CD4-positive, alpha-beta T cell treated with Interleukin-2 at 100 ng/mL for 4 hours (primary cell): ENCODE data around the gene FREM1.

ENCODE experiments used
- DNase-seq: peaks from one replicate; pipeline ENCODE4 v3.0.0-alpha.2; 2020; ENCODE audit warnings: low spot score

FREM1 gene

DNA sequence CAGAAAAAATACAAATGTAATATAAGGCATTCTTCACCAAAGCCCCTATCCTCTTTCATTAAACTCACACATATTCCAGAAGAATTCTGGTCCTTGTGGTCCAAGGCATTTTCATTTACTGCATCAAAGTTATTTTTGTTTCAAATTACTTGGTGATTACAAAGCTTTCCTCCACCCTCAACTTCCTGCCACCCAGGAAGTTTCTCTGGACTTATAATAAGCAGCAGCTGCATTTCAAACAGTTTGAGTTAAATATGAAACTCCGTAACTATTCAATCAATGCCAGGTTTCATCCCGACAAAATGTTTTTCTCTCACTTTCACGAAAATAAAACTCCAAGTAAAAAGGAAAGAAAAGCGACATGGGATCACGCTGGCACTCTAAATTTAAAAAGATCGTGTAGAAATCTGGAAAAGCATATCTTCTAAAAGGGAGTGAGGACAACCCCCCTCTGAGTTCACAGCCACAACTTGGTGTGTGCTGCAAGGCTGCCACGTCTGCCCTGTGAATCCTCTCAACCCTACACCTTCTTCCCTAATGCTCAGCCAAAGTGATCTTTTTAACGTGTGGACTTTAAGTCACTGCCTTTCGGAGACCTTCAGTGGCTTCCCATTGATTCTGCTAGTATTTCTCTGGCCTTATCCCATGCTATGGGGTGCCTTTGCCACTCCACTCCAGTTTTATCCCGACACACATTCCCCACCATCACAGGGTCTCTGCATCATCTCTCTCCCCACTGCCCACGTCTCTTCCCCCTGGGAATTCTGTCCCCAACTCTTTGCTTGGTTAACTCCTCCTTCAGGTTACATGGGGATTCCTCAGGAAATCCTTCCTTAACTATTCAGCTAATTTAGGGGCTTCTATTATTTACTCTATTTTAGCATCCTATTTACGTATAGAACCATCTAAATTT is 96.6 kb downstream of the FREM1 start:
- no peak for DNase-seq

DNA sequence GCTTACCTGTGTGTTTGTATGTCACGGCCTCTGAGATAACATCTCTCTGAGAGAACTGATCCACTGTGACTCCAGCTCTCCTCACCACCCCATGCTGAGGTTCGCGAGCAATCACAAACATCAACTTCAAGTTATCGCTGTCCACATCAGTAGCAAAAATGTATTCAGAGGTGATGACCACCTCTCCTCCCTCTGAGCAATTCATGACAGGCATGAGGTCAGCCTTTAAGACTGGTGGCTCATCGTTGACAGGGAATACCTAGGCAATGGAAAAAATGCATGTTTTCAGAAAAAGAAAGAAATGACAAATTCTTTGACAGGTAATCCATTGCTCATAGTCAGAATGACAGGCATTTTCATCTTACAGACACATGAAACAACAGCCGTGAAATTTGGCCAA is 97.4 kb downstream of the FREM1 start:
- DNase-seq, result no peak

DNA sequence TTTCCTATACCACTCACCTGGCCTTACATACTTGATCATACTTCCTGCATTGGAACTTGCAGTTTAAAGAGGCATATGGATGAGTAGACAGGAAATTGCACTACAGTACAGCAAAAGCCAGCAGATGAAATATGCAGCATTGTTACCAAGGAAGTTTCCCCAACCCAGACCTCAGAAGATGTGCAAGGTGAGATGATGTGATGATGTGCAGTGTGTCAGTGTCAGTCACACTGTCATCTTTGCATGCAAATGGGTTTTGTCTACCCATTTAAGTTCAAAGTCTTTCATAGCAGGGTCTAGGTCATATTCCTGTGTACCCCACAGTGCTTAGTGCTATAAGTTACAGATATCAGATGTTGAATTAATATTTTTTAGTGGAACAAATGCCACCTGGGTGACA is 98.4 kb downstream of the FREM1 start:
- DNase-seq, result no peak

DNA sequence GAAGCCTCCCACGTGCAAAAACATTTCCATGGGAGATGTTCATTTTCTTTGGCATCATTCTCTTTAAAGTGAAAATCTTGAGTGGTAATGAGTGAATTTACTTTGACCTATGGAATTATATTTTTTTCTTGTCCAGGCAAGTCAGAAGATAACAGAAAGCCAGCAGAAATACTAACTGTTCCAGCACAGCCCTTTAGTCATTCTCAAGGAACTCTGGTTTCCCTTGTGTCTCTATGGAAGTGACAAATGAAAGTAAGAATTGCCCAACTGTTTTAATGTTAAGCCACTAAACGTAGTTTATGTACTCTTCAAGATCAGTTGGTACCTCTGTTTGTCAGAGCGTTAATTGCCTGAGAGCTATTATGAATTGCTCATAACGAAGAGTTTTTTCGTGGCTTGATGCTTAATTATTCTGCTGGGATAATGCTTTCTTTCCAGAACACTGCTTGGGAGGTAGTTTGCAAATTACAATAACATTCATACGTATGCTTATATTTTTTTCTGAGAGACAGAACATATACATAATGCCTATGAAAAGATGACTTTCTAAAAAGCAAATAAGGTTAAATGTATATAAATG is 103.2 kb downstream of the FREM1 start:
- no peak for DNase-seq

DNA sequence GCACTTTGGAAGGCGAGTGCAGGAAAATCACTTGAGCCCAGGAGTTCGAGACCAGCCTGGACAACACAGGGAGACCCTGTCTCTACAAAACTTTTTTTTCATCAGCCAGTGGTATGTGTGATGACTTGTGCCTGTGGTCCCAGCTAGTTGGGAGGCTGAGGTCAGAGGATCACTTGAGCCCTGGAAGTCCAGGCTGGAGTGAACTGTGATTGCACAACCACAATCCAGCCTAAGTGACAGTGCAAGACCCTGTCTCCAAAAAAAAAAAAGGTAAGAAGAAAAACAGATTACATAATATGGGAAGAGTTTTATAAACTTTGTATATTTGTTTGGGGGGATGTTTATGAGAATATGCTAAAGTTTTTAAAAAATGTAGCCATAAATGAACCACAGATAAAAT is 111.2 kb downstream of the FREM1 start:
- no peak for DNase-seq

DNA sequence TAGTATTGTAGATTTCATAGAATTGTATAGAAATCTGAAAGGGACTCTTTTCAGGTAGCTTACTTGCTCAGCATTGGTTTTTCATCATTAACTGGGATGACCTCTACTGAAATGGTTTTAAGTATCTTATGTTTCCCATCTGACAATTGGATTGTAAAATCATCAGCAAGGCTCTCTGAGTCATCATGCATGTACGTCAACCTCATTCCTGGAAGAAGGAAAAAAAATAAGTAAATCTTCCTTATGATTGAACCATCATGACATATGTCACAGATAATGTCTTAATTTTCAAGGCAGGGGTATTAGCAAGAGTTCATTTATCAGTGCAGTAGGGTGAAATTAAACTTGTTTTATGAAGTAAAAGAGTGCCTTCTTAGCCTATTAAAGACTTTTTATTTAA is 112.8 kb downstream of the FREM1 start:
- DNase-seq, result no peak

DNA sequence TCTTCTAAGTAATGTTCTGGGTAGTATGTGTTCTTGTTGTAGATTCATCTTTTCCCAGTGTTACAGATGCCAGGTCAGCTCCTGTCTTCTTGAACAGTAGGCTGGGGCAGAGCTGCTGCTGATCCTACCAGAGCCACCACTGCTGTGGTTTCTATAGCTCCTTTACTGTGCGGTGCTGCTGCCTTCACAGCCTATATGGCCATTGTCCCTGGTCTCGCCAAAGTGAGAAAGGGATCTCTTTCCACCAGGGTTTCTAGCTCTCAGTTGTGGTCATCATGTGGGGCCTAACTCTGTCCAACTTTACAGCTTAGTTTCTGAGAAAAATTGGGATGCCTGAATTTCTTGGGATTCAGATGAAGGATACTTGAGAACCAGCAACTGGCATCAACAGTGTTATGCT is 116.8 kb downstream of the FREM1 start:
- no peak for DNase-seq

DNA sequence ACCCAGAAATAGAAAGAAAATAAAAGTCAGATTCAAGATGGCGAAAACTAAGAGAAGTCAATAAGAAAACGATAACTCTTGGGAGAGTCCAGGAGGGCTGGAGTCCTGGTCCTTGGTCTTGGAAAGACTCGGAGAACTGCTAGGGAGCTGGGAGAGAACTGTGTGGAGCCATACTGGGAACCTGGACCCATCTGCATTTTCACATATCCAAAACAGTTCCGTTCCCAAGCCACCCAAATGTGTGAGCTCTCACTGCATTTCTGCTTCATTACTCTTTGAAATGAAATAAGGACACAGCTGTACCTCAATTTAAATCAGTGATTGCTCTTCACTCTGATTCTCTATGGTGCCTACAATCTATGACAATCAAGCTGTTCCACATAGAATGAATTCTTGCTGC is 119.6 kb downstream of the FREM1 start:
- DNase-seq, result no peak

DNA sequence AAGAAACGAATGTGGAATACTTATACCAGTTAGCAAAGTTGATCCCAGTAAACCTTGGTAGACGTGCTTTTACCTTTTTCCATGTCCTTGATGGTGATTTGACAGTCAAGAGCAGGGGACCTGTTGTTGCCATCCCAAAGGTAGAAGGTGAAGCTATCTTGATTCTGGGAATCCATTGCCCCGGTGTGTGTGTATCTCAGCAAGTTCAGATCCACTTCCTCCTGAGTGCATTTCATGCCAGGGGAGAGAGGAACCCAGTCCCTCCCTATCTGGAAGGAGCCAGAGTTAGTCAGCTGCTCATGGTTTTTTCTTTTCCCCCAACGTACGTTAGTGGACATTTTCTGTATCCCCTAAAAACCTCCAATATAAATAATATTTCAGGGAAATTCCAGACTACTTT is 121.4 kb downstream of the FREM1 start:
- no peak for DNase-seq

DNA sequence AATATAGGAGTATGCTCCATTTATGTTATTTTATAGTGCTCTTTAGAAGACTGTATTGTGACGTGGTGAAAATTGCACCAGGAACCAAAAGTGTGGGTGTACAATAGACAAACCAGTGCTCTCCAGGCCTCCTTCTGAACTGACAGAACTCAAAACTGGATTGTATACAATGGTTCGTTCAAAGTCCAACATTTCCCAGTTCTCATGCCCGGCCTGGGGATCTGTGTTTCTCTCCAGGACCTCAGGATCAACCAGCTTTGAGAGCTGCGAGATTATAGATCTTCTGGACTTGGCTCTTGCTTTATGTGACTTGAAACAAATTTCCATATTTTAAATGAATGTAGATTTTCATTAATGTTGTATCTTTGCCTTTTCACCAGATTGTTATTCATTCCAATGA is 126.9 kb downstream of the FREM1 start:
- no peak for DNase-seq

DNA sequence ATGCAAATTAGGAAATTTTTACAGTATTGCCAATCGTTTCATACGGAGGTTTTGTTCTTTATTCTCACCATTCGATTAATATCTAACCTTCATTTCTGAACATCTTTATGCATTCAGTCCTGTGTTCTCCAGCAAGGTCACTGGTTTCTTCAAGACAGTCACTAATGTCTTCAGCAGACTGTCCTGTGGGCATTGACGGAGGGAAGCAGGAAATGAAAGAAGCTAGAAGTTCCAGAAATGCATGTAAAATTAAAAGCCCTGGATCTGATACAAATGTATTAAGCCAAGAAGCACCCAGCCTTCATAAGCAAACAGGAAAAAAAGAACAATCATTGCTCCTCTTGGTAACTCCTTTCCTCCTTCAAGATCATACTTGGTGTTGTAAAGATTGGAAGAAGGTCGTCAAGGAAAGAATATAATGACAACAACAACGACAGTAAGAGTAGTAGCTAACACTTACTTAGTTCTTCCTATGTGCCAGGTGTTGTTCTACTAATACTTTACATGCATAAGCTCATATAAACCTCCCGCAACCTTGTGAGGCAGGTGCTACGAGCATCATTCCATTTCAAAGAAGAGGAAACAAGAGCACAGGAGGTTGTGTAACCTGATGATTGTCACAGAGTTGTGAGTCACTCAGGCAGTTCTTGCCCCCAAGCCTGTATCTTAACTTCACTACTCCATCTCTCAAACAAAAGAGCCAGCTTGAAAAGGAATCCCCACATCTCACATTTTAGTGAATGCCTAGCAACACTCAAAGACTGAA is 127.8 kb downstream of the FREM1 start:
- no peak for DNase-seq

DNA sequence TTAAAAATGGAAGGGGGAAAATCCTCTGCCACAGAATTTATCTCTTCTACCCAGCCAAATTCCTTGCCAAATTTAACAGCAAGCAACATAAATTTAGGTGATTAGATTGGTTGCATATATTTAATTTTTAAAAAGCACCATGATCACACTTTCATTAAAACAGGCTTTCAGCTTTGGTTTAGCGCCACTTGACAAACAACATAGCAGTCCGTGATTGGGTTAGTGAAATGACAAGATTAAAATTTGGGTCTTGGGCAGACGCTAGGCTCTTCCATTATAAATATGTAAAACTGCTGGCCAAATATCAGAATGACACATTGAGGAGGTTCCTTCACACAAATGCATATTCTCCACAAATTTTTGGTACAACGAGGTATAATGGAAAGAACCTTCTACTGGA is 129.5 kb downstream of the FREM1 start:
- no peak for DNase-seq

DNA sequence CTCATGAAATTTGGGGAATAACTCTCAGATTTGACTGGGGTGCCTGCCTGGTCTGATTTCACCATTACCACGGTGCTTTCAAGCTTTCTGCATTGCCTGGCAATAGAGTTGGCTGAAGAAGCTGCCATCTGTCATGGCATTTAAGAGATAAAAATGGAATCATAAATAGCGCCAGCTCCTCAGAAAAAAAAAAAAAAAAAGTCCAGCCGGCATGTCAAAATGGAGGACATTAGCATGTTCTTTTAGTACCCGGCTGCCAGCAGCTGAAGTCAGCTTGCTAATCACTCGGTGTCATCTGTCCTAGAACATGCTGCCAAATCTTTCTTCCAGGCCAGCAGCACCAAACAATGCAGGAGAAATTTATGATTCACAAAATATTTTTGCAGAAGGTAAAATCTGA is 130.0 kb downstream of the FREM1 start:
- DNase-seq, result no peak

DNA sequence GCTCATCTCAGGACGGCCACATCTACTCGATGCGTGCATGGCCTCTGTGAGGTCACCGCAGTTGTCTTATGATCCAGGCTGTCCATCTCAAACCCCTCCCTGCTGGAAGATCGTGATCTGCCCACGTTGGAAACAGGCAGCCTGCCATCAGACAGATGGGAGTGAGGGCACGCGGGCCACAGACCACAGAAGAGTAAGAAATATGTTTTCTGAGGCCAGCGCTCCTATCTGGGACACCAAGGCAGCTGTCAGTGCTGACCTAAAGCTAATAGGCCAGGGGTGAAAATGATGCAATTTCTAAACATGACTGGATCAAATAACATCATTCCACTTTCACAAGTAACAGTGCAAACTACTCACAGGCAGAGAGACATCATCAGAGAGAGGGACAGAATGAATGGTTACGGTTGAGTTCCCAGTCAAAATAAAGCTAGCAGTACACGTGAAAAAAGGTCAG is 130.6 kb downstream of the FREM1 start:
- DNase-seq, result no peak

DNA sequence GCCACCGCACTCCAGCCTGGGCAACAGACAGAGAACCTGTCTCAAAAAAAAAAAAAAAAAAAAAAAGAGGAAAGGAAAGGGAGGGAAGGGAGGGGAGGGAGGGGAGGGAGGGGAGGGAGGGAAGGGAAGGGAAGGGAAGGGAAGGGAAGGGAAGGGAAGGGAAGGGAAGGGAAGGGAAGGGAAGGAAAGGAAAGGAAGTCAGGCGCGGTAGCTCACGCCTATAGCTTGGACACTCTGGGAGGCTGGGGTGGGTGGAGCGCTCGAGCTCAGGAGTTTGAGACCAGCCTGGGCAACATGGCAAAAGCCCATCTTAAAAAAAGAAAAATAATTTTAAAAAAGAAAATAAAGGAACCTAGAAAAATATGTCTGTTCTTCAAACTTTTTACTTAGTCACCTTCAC is 131.7 kb downstream of the FREM1 start:
- DNase-seq, result no peak

DNA sequence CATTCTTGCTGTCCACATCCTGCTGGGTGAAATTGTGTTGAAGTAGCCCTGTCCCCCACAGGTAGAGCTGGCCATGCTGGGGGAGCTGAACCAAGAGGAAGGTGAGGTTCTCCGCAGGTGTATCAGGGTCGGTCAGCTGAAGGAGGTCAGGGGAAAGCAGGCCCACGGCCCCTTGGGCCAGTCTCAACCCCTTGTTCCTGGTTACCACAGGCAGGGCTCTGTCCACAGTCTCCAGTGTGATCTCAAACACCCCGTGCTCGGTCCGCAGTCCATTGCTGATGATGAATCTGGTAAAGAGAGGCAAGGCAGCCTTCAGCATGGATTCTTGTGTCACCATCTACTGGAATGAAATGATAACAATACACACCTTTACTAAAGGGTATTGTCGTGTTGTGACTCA is 134.3 kb downstream of the FREM1 start:
- no peak for DNase-seq

DNA sequence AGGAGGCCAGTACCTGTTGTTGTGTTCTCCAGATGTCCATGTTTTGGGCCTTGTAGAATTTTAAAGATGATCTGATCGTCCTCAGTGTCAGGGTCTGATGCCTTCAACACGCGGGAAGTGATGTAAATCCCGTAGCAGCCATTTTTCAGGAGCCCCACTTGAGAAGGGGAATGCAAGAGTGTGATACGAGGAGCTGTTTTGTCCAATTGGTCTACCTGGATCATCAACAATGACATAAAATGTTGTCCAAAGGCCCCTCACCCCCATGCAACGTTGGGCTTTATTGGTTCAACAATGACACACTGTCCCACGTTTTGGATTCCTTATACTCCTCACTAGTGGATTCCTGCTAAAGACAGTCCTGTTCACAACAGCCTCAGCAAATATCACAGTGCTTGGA is 139.6 kb downstream of the FREM1 start:
- no peak for DNase-seq

DNA sequence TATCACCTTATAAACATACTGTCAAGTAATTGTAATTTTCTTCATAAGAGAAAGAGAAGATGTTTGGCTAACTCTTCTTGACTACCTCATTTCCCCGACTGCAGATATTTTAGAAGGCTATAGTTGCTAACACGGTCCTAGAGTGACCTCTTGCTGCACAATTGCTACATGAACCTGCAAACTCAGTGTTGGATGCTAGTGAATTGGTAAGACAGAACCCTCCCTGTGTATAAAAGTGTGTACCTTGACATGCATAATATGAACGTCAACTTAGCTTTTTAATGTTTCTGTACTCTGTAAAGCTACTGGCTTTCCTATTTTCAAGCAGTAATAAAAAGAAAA is 141.0 kb downstream of the FREM1 start:
- no peak for DNase-seq

DNA sequence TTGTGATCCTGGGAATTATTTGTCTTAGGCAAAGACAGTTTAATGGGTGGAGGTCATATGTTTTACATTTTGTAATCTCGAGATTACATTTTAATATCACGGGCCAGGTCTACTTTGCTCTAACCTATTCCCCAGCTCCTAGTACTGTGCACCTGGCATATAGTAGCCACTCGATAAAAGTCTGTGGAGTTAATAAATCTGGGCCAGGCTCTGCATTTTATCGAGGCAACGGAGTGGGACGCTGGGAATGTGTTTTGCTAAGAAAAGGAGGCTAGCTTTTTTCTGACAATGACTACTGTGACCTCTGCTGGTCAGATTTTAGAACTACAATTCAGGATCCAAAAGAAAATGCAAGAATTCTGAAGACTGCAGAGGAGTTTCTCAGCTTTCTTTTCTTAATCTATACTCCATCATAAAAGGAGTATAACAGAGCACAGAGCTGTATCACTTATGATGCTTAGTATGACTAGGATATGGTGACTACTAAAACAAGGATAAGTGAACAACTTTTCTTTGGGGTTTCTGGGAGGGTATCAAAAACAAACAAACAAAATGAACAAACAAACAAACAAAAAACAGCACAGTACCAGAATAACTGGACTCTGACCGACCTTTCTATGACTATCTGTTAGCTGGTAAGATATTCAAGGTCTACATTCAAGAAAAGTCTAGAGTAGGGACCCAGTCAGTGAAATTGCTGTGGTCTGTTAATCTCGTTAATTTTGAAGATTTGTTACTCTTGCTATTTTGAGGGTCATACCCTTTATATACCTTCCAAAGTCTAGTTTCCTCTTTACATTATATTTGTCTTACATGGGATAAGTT is 141.6 kb downstream of the FREM1 start:
- DNase-seq, result peak; percentile 39

DNA sequence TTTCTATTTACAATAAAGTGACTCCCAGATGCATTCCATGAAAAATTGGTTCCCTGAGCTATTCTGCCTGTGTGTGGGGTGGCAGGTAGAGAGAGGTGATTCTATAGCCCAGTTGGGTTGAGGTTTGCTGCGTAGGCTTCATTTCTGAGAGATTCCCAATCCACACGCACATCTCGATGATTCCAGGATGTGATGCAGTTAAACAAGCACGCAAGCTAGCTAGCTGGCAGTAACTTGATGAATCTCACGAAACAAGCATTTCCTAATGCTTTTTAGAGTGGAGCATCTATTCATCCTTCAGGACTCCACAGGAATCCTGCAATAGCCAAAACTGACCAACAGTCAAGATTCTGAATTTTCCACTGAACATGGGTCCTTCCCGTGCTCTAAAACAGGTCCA is 143.9 kb downstream of the FREM1 start:
- no peak for DNase-seq

DNA sequence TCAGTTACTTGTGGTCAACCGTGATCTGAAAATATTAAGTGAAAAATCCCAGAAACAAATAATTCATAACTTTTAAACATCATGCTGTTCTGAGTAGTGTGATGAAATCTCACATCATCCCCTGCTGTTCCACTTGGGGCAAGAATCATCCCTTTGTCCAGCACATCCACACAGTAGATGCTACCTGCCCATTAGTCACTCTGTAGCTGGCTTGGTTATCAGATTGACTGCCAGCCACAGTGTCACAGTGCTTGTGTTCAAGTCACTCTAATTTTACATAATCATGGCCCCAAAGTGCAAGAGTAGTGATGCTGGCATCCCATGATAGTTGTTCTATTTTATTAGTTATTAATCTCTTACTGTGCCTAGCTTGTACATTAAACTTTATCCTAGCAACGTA is 148.6 kb downstream of the FREM1 start:
- DNase-seq, result no peak

DNA sequence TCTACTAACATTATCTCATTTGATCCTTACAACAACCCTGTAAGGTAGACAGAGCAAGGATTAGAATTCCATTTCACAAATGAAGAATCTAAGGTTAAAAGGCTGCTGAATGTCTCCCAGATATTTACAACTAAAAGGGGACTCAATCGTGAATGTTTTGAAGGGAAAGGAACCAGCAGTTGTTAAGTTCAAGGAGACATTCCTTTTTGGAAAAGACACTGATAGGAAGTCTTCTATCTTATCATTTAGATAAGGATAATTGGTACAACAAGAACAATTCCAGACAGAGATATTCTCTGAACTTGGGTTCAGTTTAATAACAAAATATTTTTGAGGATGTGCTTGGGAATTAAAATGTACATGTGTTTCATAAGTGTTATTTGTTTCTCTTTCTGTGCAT is 150.2 kb downstream of the FREM1 start:
- no peak for DNase-seq
